ENCODE measurements around the gene EIF3I. TPM values are rescaled to one million over a fixed set of nuclear protein-coding genes. Genes with fewer than 3 reads are reported as not detected.

EIF3I gene
- total RNA-seq, 1 experiment from 2014 or later, result 222 TPM

- Histone ChIP-seq H3K4ac (ENCODE audit: low read depth, low read length) (no peak within 1 kb of the TSS), H3K18ac (ENCODE audit: insufficient read length, low read depth, low read length) (no peak within 1 kb of the TSS), H3K9me3 (ENCODE audit: control insufficient read depth, low read depth, low read length) (no peaks in the 10 kb centered on the region), H2BK15ac (ENCODE audit: low read depth, low read length) (no peak within 1 kb of the TSS), H3T11ph (ENCODE audit: low read length) (no peak within 1 kb of the TSS), H3K4me1 (ENCODE audit: insufficient read depth, low read length) (no peaks in the 10 kb centered on the region; the same call in 1 of the 2 replicates), H3K79me1 (ENCODE audit: insufficient read depth, low read depth, low read length, poor library complexity, severe bottlenecking) (no peaks in the 10 kb centered on the region), H2BK12ac (ENCODE audit: insufficient read length, low read depth, low read length) (no peak within 1 kb of the TSS), H2AFZ (ENCODE audit: low read length) (no peak within 1 kb of the TSS), H3K14ac (ENCODE audit: insufficient read depth, low read length) (peak within 1 kb of the TSS; percentile 21), H2BK120ac (ENCODE audit: low read depth, low read length, poor library complexity, severe bottlenecking) (no peak within 1 kb of the TSS), H2BK20ac (ENCODE audit: low read depth, low read length, poor library complexity, severe bottlenecking) (no peak within 1 kb of the TSS), H3K4me2 (ENCODE audit: insufficient read depth, insufficient read length, low read length) (peak within 1 kb of the TSS; percentile 56), H4K91ac (ENCODE audit: insufficient read length, low read depth, low read length) (no peak within 1 kb of the TSS), H4K5ac (ENCODE audit: insufficient read length, low read depth, low read length) (no peak within 1 kb of the TSS), H4K8ac (replicated peaks; ENCODE audit: insufficient read length, low read depth, low read length) (no peak within 1 kb of the TSS), H4K20me1 (ENCODE audit: control insufficient read depth, insufficient read depth, insufficient read length) (no peaks in the 10 kb centered on the region), H3K23me2 (ENCODE audit: insufficient read length, low read depth, low read length, poor library complexity, severe bottlenecking) (peaks cover 8% of the 10 kb centered on the region), H3K56ac (ENCODE audit: insufficient read length, low read depth, low read length) (no peak within 1 kb of the TSS), H3K9ac (ENCODE audit: extremely low read depth, insufficient read length, low read length) (no peak within 1 kb of the TSS), H3K79me2 (ENCODE audit: insufficient read depth, low read length) (no peaks in the 10 kb centered on the region), H2AK5ac (ENCODE audit: insufficient read length, low read length) (no peak within 1 kb of the TSS), H3K27me3 (ENCODE audit: insufficient read depth, low read length) (no peaks in the 10 kb centered on the region; the same call in 1 of the 2 replicates), H3K23ac (ENCODE audit: insufficient read length, low read depth, low read length) (no peak within 1 kb of the TSS), H3K27ac (ENCODE audit: insufficient read length, low read depth, low read length) (no peak within 1 kb of the TSS), H2BK5ac (ENCODE audit: insufficient read length, low read length) (no peak within 1 kb of the TSS)
- DNase-seq, result peak; percentile 86
- peaks cover 40 to 41% of the 10 kb centered on the region in 2 experiments for H3K4me1 Mint-ChIP-seq
- H3K9me3 Mint-ChIP-seq, result no peaks in the 10 kb centered on the region
- H3K4me3 Mint-ChIP-seq, result peak within 1 kb of the TSS; percentile 69 to 81
- peaks cover 11% of the 10 kb centered on the region for H3K27me3 Mint-ChIP-seq (ENCODE audit: low read depth)
- peak within 1 kb of the TSS; percentile 57 to 89 (median 76); a peak in 5 of 7 replicates for H3K27ac Mint-ChIP-seq
- no CpG with 5 or more reads among the region's 34 CpGs for whole genome bisulfite sequencing (ENCODE audit: extremely low coverage, insufficient read length, low lambda C conversion rate)
- H3K36me3 Mint-ChIP-seq (ENCODE audit: insufficient read depth in 1 of 3, low read depth in 3 of 3), result peaks cover 10 to 31% (median 25%) of the 10 kb centered on the region in 3 experiments; a peak in 6 of 7 replicates
- TF ChIP-seq CTCF (conservative IDR thresholded peaks at IDR 0.05), result no peak
These were observed 21.8 kb upstream of the EIF3I start, which contains the start of gene CCDC28B for GRCh38 chr1:32200226-32201010. TSS of gene CCDC28B (plus strand) at chr1:32200595. CDS start at chr1:32201936, 1,341 bp downstream.

Measured in H9 (cell line).